H1 (cell line): ENCODE measurements around the gene DKK2. TPM values are rescaled to one million over a fixed set of nuclear protein-coding genes. Genes with fewer than 3 reads are reported as not detected.

Experiments
- KDM1A ChIP-seq: fragments of 200-600, 300-600 bp; sonication (generic); IDR thresholded peaks from 2 replicates; pipeline ENCODE4 v1.7.1; 2016; ENCODE audit warnings: mild to moderate bottlenecking, low read length, borderline replicate concordance
- POU5F1 ChIP-seq: IDR thresholded peaks from 2 replicates; pipeline ENCODE4 v1.6.1; 2011; ENCODE audit warnings: low read depth, mild to moderate bottlenecking, low read length, moderate library complexity
- SIN3A ChIP-seq, 2 experiments: IDR thresholded peaks in 1 of 2; conservative IDR thresholded peaks in 1 of 2; 2 replicates each; pipeline ENCODE4 v1.6.1; 2011 to 2012; ENCODE audit warnings: low read length in 2 of 2, improper control_type of control experiment in 1 of 2, low read depth in 1 of 2, mild to moderate bottlenecking in 1 of 2
- polyA plus RNA-seq, 7 experiments: library from polyadenylated mRNA; depleted of rRNA in 3 of 7; stranded (reverse) in 5 of 7; unstranded in 2 of 7; fragments of >200 nt in 5 of 7; fragments of 200-250 nt in 2 of 7; gene quantifications; 1 replicate in 5 of 7; 2 replicates in 1 of 7; 4 replicates in 1 of 7; pipeline versions ENCODE4 v1.2.1 to v1.2.3, GENCODE V29; 2011 to 2013; ENCODE audit warnings: missing spikeins in 2 of 7, mixed read lengths in 2 of 7
- total RNA-seq: library from RNA; stranded (reverse); fragmentation: NEBNext Ultra II Directional; extraction: Animal tissue kit (Norgen Biotek cat#: 25700); gene quantifications from 2 replicates; pipeline ENCODE4 v1.2.1, GENCODE V29; 2021
- TF ChIP-seq, protein P1 (sequence below): IDR thresholded peaks from 2 replicates; pipeline ENCODE4 v1.6.1; 2011; ENCODE audit warnings: low read length, improper control_type of control experiment

DKK2 gene
- total and polyA plus RNA-seq, 2 of the 8 experiments (the other 6 are each of a cell fraction or from before 2014, with no cell fraction given), result 0.09 to 0.13 TPM

DNA sequence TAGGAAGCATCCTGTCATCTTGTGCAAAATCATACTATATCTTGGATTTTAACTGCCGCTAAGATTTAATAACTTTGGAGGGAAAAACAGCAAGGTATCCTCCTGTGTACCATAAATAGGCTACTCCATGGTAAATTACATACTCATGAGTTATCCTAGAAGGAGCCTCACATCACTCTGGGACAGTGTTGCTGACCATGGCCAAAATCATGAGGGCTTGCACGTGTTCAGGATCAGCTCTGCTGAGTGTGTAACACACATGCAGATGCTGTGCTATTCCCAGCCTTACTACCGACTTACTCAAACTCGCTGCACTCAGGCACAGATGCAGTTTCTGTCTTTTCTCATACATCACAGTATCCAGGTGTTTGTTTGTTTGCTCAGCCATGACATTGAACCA is 56.6 kb downstream of the DKK2 start (continued):
- no peak for TF ChIP-seq KDM1A
- TF ChIP-seq POU5F1, result no peak
- no peak for TF ChIP-seq SIN3A (conservative IDR thresholded peaks at IDR 0.05 in 1 of 2, IDR thresholded peaks at IDR 0.05 in 1 of 2; ENCODE audit: low read depth in 1 of 2, low read length in 2 of 2)
- TF ChIP-seq, protein P1, sequence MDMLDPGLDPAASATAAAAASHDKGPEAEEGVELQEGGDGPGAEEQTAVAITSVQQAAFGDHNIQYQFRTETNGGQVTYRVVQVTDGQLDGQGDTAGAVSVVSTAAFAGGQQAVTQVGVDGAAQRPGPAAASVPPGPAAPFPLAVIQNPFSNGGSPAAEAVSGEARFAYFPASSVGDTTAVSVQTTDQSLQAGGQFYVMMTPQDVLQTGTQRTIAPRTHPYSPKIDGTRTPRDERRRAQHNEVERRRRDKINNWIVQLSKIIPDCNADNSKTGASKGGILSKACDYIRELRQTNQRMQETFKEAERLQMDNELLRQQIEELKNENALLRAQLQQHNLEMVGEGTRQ, result no peak
